ELR (cell line): ENCODE results near the gene MRPS5.

ENCODE experiments used
- DNase-seq: peaks from one replicate; pipeline ENCODE4 v3.0.0-alpha.2; 2015; ENCODE audit warnings: low read depth

The MRPS5 gene

GRCh38 chr2:95059656-95060370 lies 61.8 kb downstream of the MRPS5 start:
- no peak for DNase-seq

GRCh38 chr2:95058989-95059641 lies 62.5 kb downstream of the MRPS5 start:
- DNase-seq: no peak

GRCh38 chr2:95058466-95058988 lies 63.1 kb downstream of the MRPS5 start:
- no peak for DNase-seq

- DNase-seq: no peak
Observed at GRCh38 chr2:95057535-95058370, 63.9 kb downstream of the MRPS5 start.

GRCh38 chr2:95056461-95057459 lies 64.8 kb downstream of the MRPS5 start:
- DNase-seq: peak; percentile 58

- no peak for DNase-seq
Observed at GRCh38 chr2:95056044-95056443, 65.6 kb downstream of the MRPS5 start.

GRCh38 chr2:95055262-95055661 lies 66.3 kb downstream of the MRPS5 start:
- no peak for DNase-seq

GRCh38 chr2:95054016-95054415 lies 67.6 kb downstream of the MRPS5 start:
- no peak for DNase-seq

GRCh38 chr2:95053543-95053942 lies 68.1 kb downstream of the MRPS5 start:
- no peak for DNase-seq

- no peak for DNase-seq
Observed at GRCh38 chr2:95052804-95053479, 68.7 kb downstream of the MRPS5 start.

GRCh38 chr2:95052307-95052706 lies 69.3 kb downstream of the MRPS5 start:
- DNase-seq: no peak

GRCh38 chr2:95051626-95052025 lies 70.0 kb downstream of the MRPS5 start:
- no peak for DNase-seq

- DNase-seq: no peak
Observed at GRCh38 chr2:95050385-95051300, 71.0 kb downstream of the MRPS5 start.

- no peak for DNase-seq
Observed at GRCh38 chr2:95049961-95050360, 71.6 kb downstream of the MRPS5 start.

- no peak for DNase-seq
Observed at GRCh38 chr2:95049683-95049955, 72.0 kb downstream of the MRPS5 start.

- DNase-seq: no peak
Observed at GRCh38 chr2:95048825-95049682, 72.6 kb downstream of the MRPS5 start.

GRCh38 chr2:95047629-95048510 lies 73.7 kb downstream of the MRPS5 start:
- no peak for DNase-seq
